ENCODE measurements around the gene SETD3. TPM values are rescaled to one million over a fixed set of nuclear protein-coding genes. Genes with fewer than 3 reads are reported as not detected.

The SETD3 gene
- total RNA-seq, 1 donor from 2014 or later, result 36.1 TPM

DNA sequence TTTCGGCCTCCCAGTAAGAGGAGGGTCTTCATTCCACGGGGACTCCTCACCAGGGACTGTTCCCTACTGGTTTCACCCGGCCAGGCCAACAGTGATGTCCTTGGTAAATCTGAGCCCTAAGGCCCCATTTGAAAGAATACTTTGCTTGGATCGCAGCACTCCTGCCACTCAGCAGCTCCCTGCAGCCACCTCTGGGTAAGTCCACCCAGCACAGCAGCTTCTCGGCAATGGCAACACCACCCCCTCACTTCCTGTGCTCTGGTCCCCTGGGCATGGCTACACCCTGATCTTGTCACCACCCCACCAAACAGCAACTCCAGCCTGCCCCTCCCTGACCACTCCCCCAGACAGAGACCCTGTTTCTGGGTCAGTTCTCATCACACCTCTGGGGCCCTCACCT, 100.3 kb downstream of the SETD3 start:
- H3K4me3 Mint-ChIP-seq, result no peak overlapping the region
- no peaks in the 10 kb centered on the region for H3K9me3 Mint-ChIP-seq
- H3K4me1 Mint-ChIP-seq, result no peaks in the 10 kb centered on the region
- no peak overlapping the region for H3K27ac Mint-ChIP-seq (ENCODE audit: unreplicated experiment)
- DNase-seq (ENCODE audit: low read depth, low spot score), result no peak
- peaks cover 1% of the 10 kb centered on the region for H3K27me3 Mint-ChIP-seq (ENCODE audit: low read depth)
- no peaks in the 10 kb centered on the region for H3K36me3 Mint-ChIP-seq (ENCODE audit: low read depth)
- TF ChIP-seq, protein P1, sequence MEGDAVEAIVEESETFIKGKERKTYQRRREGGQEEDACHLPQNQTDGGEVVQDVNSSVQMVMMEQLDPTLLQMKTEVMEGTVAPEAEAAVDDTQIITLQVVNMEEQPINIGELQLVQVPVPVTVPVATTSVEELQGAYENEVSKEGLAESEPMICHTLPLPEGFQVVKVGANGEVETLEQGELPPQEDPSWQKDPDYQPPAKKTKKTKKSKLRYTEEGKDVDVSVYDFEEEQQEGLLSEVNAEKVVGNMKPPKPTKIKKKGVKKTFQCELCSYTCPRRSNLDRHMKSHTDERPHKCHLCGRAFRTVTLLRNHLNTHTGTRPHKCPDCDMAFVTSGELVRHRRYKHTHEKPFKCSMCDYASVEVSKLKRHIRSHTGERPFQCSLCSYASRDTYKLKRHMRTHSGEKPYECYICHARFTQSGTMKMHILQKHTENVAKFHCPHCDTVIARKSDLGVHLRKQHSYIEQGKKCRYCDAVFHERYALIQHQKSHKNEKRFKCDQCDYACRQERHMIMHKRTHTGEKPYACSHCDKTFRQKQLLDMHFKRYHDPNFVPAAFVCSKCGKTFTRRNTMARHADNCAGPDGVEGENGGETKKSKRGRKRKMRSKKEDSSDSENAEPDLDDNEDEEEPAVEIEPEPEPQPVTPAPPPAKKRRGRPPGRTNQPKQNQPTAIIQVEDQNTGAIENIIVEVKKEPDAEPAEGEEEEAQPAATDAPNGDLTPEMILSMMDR (conservative IDR thresholded peaks at IDR 0.05), result no peak

- no peak overlapping the region for H3K27ac Mint-ChIP-seq (ENCODE audit: unreplicated experiment)
- TF ChIP-seq, protein P1 (conservative IDR thresholded peaks at IDR 0.05), result no peak
- no peaks in the 10 kb centered on the region for H3K27me3 Mint-ChIP-seq (ENCODE audit: low read depth)
- H3K9me3 Mint-ChIP-seq, result no peaks in the 10 kb centered on the region
- no peaks in the 10 kb centered on the region for H3K4me1 Mint-ChIP-seq
- no peak for DNase-seq (ENCODE audit: low read depth, low spot score)
- H3K36me3 Mint-ChIP-seq (ENCODE audit: low read depth), result no peaks in the 10 kb centered on the region
- H3K4me3 Mint-ChIP-seq, result no peak overlapping the region
Observed at GRCh38 chr14:99378782-99379214, 101.9 kb downstream of the SETD3 start.

GRCh38 chr14:99377951-99378350, 102.7 kb downstream of the SETD3 start:
- Mint-ChIP-seq H3K9me3 (no peaks in the 10 kb centered on the region), H3K4me3 (no peak overlapping the region), H3K27me3 (ENCODE audit: low read depth) (no peaks in the 10 kb centered on the region), H3K4me1 (no peaks in the 10 kb centered on the region), H3K27ac (ENCODE audit: unreplicated experiment) (no peak overlapping the region), H3K36me3 (ENCODE audit: low read depth) (no peaks in the 10 kb centered on the region)
- DNase-seq (ENCODE audit: low read depth, low spot score), result no peak
- TF ChIP-seq, protein P1 (conservative IDR thresholded peaks at IDR 0.05), result no peak

GRCh38 chr14:99374964-99375363, 105.7 kb downstream of the SETD3 start:
- no peak overlapping the region for H3K27ac Mint-ChIP-seq (ENCODE audit: unreplicated experiment)
- TF ChIP-seq, protein P1 (conservative IDR thresholded peaks at IDR 0.05), result no peak
- H3K27me3 Mint-ChIP-seq (ENCODE audit: low read depth), result no peaks in the 10 kb centered on the region
- H3K9me3 Mint-ChIP-seq, result no peaks in the 10 kb centered on the region
- no peaks in the 10 kb centered on the region for H3K4me1 Mint-ChIP-seq
- H3K36me3 Mint-ChIP-seq (ENCODE audit: low read depth), result no peaks in the 10 kb centered on the region
- H3K4me3 Mint-ChIP-seq, result no peak overlapping the region
- no peak for DNase-seq (ENCODE audit: low read depth, low spot score)

GRCh38 chr14:99363616-99364290, 116.9 kb downstream of the SETD3 start:
- Mint-ChIP-seq H3K4me1 (no peaks in the 10 kb centered on the region), H3K9me3 (no peaks in the 10 kb centered on the region), H3K36me3 (ENCODE audit: low read depth) (no peaks in the 10 kb centered on the region), H3K27me3 (ENCODE audit: low read depth) (no peaks in the 10 kb centered on the region), H3K27ac (ENCODE audit: unreplicated experiment) (no peak overlapping the region), H3K4me3 (no peak overlapping the region)
- TF ChIP-seq, protein P1 (conservative IDR thresholded peaks at IDR 0.05), result no peak
- no peak for DNase-seq (ENCODE audit: low read depth, low spot score)

All from neural crest cell (in vitro differentiated cells).